Mesenchymal stem cell (in vitro differentiated cells and primary cell): ENCODE measurements around the gene ATP4A.
A peak's percentile ranks its signal among the peaks of the same experiment; 100 is the strongest.

ENCODE experiments used
- DNase-seq: peaks from one replicate; pipeline ENCODE4 v3.0.0-alpha.2; 2013
- H2AFZ ChIP-seq: one replicate; pipeline ENCODE4 v1.6.1; 2013; ENCODE audit warnings: low read depth, mild to moderate bottlenecking, control low read depth, inconsistent platforms, low read length, moderate library complexity
- H2AK5ac ChIP-seq: 2 replicates; pipeline ENCODE4 v1.6.1; 2013; ENCODE audit warnings: low read length, moderate library complexity, mild to moderate bottlenecking, inconsistent platforms; ENCODE audit not compliant: severe bottlenecking
- H2BK120ac ChIP-seq: one replicate; pipeline ENCODE4 v1.6.1; 2013; ENCODE audit warnings: low read depth, mild to moderate bottlenecking, inconsistent platforms, low read length, moderate library complexity
- H2BK12ac ChIP-seq, 2 experiments: one replicate each; pipeline ENCODE4 v1.6.1; 2013; ENCODE audit warnings: inconsistent platforms in 2 of 2, low read length in 2 of 2, mild to moderate bottlenecking in 2 of 2, moderate library complexity in 2 of 2, control low read depth in 1 of 2
- H2BK15ac ChIP-seq: one replicate; pipeline ENCODE4 v1.6.1; 2013; ENCODE audit warnings: mild to moderate bottlenecking, low read depth, inconsistent platforms; ENCODE audit not compliant: poor library complexity, severe bottlenecking
- H2BK5ac ChIP-seq: 2 replicates; pipeline ENCODE4 v1.6.1; 2013; ENCODE audit warnings: low read depth, mild to moderate bottlenecking, low read length, control low read depth, inconsistent platforms; ENCODE audit not compliant: poor library complexity, severe bottlenecking
- H3K14ac ChIP-seq, 2 experiments: one replicate each; pipeline ENCODE4 v1.6.1; 2013; ENCODE audit warnings: inconsistent platforms in 2 of 2, low read length in 2 of 2, control low read depth in 1 of 2, mild to moderate bottlenecking in 1 of 2, moderate library complexity in 1 of 2
- H3K18ac ChIP-seq, 2 experiments: one replicate each; pipeline ENCODE4 v1.6.1; 2013; ENCODE audit warnings: inconsistent platforms in 2 of 2, low read length in 2 of 2, control low read depth in 1 of 2, low read depth in 1 of 2, mild to moderate bottlenecking in 1 of 2
- H3K23ac ChIP-seq, 2 experiments: one replicate each; pipeline ENCODE4 v1.6.1; 2013; ENCODE audit warnings: inconsistent platforms in 2 of 2, low read length in 2 of 2, mild to moderate bottlenecking in 2 of 2, moderate library complexity in 2 of 2, control low read depth in 1 of 2
- H3K27ac ChIP-seq: 2 replicates; pipeline ENCODE4 v1.5.1; 2013; ENCODE audit warnings: mild to moderate bottlenecking, moderate library complexity, low read length, control low read depth, inconsistent platforms; ENCODE audit not compliant: poor library complexity, severe bottlenecking
- H3K27me3 ChIP-seq, 2 experiments: 2 replicates each; pipeline versions ENCODE4 v1.6.1 to v1.7.0; 2013; ENCODE audit warnings: low read length in 2 of 2, mild to moderate bottlenecking in 2 of 2, moderate library complexity in 2 of 2, control low read depth in 1 of 2, inconsistent platforms in 1 of 2; ENCODE audit not compliant: control insufficient read depth in 1 of 2, insufficient read depth in 1 of 2
- H3K36me3 ChIP-seq, 2 experiments: 2 replicates each; pipeline versions ENCODE4 v1.6.1 to v1.7.0; 2013; ENCODE audit warnings: low read length in 2 of 2, control low read depth in 1 of 2, inconsistent platforms in 1 of 2, low read depth in 1 of 2, mild to moderate bottlenecking in 1 of 2; ENCODE audit not compliant: insufficient read depth in 2 of 2, control insufficient read depth in 1 of 2
- H3K4ac ChIP-seq, 2 experiments: one replicate each; pipeline ENCODE4 v1.6.1; 2013; ENCODE audit warnings: inconsistent platforms in 2 of 2, low read length in 2 of 2, mild to moderate bottlenecking in 2 of 2, moderate library complexity in 2 of 2, control low read depth in 1 of 2, low read depth in 1 of 2
- H3K4me1 ChIP-seq: 2 replicates; pipeline ENCODE4 v1.6.1; 2013; ENCODE audit warnings: low read depth, low read length, control low read depth; ENCODE audit not compliant: control insufficient read depth, insufficient read depth
- H3K4me2 ChIP-seq: 2 replicates; pipeline ENCODE4 v1.6.1; 2013; ENCODE audit warnings: low read length, mild to moderate bottlenecking, inconsistent platforms; ENCODE audit not compliant: poor library complexity, severe bottlenecking
- H3K4me3 ChIP-seq, 2 experiments: 2 replicates each; pipeline versions ENCODE4 v1.5.1 to v1.7.0; 2013; ENCODE audit warnings: low read length in 2 of 2, mild to moderate bottlenecking in 2 of 2, control low read depth in 1 of 2, low read depth in 1 of 2; ENCODE audit not compliant: insufficient read depth in 1 of 2
- H3K79me1 ChIP-seq: replicated peaks from 2 replicates; pipeline ENCODE4 v1.6.1; 2013; ENCODE audit warnings: mild to moderate bottlenecking, control low read depth, low read length, inconsistent platforms; ENCODE audit not compliant: poor library complexity, severe bottlenecking
- H3K9ac ChIP-seq: 2 replicates; pipeline ENCODE4 v1.7.0; 2013; ENCODE audit warnings: mild to moderate bottlenecking, low read length, moderate library complexity
- H3K9me3 ChIP-seq: 2 replicates; pipeline ENCODE4 v1.7.0; 2013; ENCODE audit warnings: mild to moderate bottlenecking, low read length; ENCODE audit not compliant: control insufficient read depth
- H4K8ac ChIP-seq: one replicate; pipeline ENCODE4 v1.6.1; 2013; ENCODE audit warnings: inconsistent platforms, mild to moderate bottlenecking, low read length, moderate library complexity
- H4K91ac ChIP-seq: one replicate; pipeline ENCODE4 v1.6.1; 2013; ENCODE audit warnings: mild to moderate bottlenecking, low read length, inconsistent platforms
- WGBS: methylation state at CpG from one replicate; pipeline ENCODE4 v1.1.7; 2013; ENCODE audit warnings: mixed read lengths; 5-methylcytosine and 5-hydroxymethylcytosine counted together

ATP4A gene

DNA sequence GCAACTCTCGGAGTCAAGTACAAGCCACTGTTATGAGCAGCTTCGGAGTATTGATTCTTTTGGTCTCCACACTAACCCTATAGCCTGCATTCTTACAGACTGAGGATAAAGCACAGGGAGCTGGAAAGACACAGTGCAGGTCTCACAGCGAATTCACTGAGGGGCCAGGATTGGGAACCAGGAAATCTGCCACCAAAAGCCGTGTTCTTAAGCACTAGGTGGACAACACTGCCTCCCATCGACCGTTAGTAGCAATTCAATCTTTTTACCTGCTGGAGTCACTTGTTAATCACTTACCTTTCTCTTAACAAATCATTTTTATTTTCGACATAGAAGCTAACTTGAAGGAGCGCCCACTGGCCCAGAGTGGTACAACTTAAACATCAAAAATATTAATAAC is 28.8 kb upstream of the ATP4A start:
- Histone ChIP-seq H2BK12ac (no peak overlapping the region), H3K27me3 (peaks cover 0 to 33% of the 10 kb centered on the region in 2 experiments), H2BK120ac (no peak overlapping the region), H3K9me3 (no peaks in the 10 kb centered on the region), H3K9ac (no peak overlapping the region), H4K8ac (no peak overlapping the region), H3K23ac (no peak overlapping the region), H3K4me1 (no peaks in the 10 kb centered on the region), H2AFZ (no peak overlapping the region), H3K4me3 (no peak overlapping the region), H3K4me2 (no peak overlapping the region), H2BK5ac (no peak overlapping the region), H4K91ac (no peak overlapping the region), H3K18ac (no peak overlapping the region), H3K79me1 (no peaks in the 10 kb centered on the region), H2BK15ac (no peak overlapping the region), H3K27ac (no peak overlapping the region), H3K4ac (no peak overlapping the region), H3K36me3 (no peaks in the 10 kb centered on the region), H3K14ac (no peak overlapping the region), H2AK5ac (no peak overlapping the region)
- 30% methylated on average over 8 of the region's 8 CpGs for WGBS
- peak; percentile 24 for DNase-seq

DNA sequence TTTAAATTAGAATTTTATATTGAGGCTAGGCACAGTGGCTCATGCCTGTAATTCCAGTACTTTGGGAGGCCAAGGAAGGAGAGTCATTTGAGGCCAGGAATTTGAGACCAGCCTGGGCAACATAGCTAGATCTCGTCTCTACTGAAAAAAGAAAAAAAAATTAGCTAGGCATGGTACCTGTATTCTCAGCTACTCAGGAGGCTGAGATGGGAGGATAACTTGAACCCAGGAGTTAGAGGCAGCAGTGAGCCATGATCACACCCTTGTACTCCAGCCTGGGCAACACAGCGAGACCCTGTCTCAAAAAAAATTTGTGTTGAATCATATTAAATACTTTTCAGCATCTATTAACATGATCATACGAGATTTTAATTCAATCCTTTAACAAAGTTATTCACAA is 27.4 kb upstream of the ATP4A start:
- Histone ChIP-seq H3K18ac (no peak overlapping the region), H4K91ac (no peak overlapping the region), H3K27me3 (peaks cover 0 to 36% of the 10 kb centered on the region in 2 experiments), H3K4me2 (no peak overlapping the region), H3K4ac (no peak overlapping the region), H2AFZ (no peak overlapping the region), H3K27ac (no peak overlapping the region), H4K8ac (no peak overlapping the region), H2BK5ac (no peak overlapping the region), H3K4me1 (no peaks in the 10 kb centered on the region), H2BK15ac (no peak overlapping the region), H3K79me1 (no peaks in the 10 kb centered on the region), H3K4me3 (no peak overlapping the region), H2BK120ac (no peak overlapping the region), H2AK5ac (no peak overlapping the region), H2BK12ac (no peak overlapping the region), H3K9ac (no peak overlapping the region), H3K23ac (no peak overlapping the region), H3K9me3 (no peaks in the 10 kb centered on the region), H3K36me3 (no peaks in the 10 kb centered on the region), H3K14ac (no peak overlapping the region)
- no peak for DNase-seq
- 95% methylated on average over 1 of the region's 3 CpGs for WGBS

DNA sequence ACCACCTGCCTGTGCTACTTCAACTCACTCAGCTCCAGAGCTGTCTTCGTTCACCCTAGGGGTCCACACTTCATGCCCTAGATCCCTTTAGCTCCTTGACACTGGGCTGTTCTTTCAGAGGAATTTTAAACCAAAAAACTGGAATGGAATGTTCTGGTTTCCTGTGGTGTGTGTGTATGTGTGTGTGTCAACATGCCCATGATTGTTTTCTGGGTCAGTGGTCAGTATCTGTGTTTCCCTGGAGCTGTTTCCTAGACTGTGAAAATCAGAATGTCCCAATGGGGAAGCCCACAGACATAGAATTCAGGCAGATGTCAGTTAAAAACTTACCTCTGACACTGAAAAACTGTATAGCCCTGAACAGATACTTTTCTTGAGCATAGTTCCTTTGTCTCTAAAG is 23.9 kb upstream of the ATP4A start:
- Histone ChIP-seq H3K4me1 (no peaks in the 10 kb centered on the region), H3K4ac (no peak overlapping the region), H4K91ac (no peak overlapping the region), H3K36me3 (no peaks in the 10 kb centered on the region), H3K18ac (no peak overlapping the region), H2BK12ac (no peak overlapping the region), H3K9me3 (no peaks in the 10 kb centered on the region), H3K23ac (no peak overlapping the region), H4K8ac (no peak overlapping the region), H3K4me3 (no peak overlapping the region), H2BK15ac (no peak overlapping the region), H2BK5ac (no peak overlapping the region), H3K9ac (no peak overlapping the region), H3K27me3 (peaks cover 12 to 55% of the 10 kb centered on the region in 2 experiments), H2AK5ac (no peak overlapping the region), H3K14ac (no peak overlapping the region), H3K27ac (no peak overlapping the region), H2BK120ac (no peak overlapping the region), H3K79me1 (no peaks in the 10 kb centered on the region), H3K4me2 (no peak overlapping the region), H2AFZ (no peak overlapping the region)
- DNase-seq = no peak
- 33% methylated on average over 1 of the region's 1 CpG for WGBS

DNA sequence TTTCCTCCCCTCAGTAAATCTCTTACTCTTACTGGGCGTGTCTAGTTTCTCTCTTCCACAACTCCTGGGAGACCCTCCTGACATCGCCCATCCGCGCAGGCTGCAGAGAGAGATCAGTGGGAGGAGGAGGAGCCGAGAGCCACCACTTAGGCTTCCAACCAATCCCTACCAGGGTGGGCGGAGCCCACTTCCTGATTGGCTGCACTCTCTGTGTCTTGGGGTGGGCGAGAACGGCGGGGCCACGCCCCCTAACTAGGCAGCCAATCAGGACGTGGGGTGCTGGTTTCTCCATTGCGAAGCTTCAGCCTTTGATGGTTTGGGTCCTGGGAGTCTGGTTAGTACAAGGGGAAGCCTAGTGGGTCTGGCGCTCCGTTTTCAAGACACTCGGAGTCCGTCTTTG is 22.4 kb upstream of the ATP4A start, which contains the start of gene PMIS2:
PMIS2 (plus strand) TSS at position 326 of the 400 bp plus-strand sequence. CDS start 87 bp downstream, outside the sequence.
- H3K36me3 ChIP-seq = no peaks in the 10 kb centered on the region
- H3K4me2 ChIP-seq = no peak within 1 kb of the TSS
- H2BK12ac ChIP-seq = no peak within 1 kb of the TSS
- H3K14ac ChIP-seq = no peak within 1 kb of the TSS
- H2BK15ac ChIP-seq = no peak within 1 kb of the TSS
- H4K8ac ChIP-seq = no peak within 1 kb of the TSS
- H2AK5ac ChIP-seq = no peak within 1 kb of the TSS
- H2BK120ac ChIP-seq = no peak within 1 kb of the TSS
- peaks cover 12 to 53% of the 10 kb centered on the region in 2 experiments for H3K27me3 ChIP-seq
- DNase-seq = no peak
- no peak within 1 kb of the TSS for H3K23ac ChIP-seq
- no peaks in the 10 kb centered on the region for H3K79me1 ChIP-seq
- H2AFZ ChIP-seq = no peak within 1 kb of the TSS
- no peak within 1 kb of the TSS for H3K9ac ChIP-seq
- no peak within 1 kb of the TSS for H3K4ac ChIP-seq
- H3K9me3 ChIP-seq = no peaks in the 10 kb centered on the region
- no peak within 1 kb of the TSS for H2BK5ac ChIP-seq
- WGBS = 55% methylated on average over 13 of the region's 16 CpGs
- H3K4me3 ChIP-seq = no peak within 1 kb of the TSS
- no peak within 1 kb of the TSS for H3K18ac ChIP-seq
- no peak within 1 kb of the TSS for H4K91ac ChIP-seq
- H3K4me1 ChIP-seq = no peaks in the 10 kb centered on the region
- no peak within 1 kb of the TSS for H3K27ac ChIP-seq
